SK-N-MC (cell line): ENCODE measurements around the gene TLE4.
A peak's percentile ranks its signal among the peaks of the same experiment; 100 is the strongest.

Experiments
- DNase-seq: peaks from one replicate; pipeline ENCODE4 v3.0.0-alpha.2; 2011; ENCODE audit warnings: low read depth, low spot score
- H3K27ac ChIP-seq: fragments of 200-600 bp; sonication (generic); 2 replicates; pipeline ENCODE4 v1.5.1; 2016; ENCODE audit warnings: mixed run types
- H3K36me3 ChIP-seq: fragments of 200-600 bp; sonication (generic); 2 replicates; pipeline ENCODE4 v1.6.1; 2017; ENCODE audit warnings: antibody characterized with exemption, low read length, mixed read lengths; ENCODE audit not compliant: insufficient read depth
- H3K4me3 ChIP-seq: fragments of 200-600 bp; sonication (generic); 2 replicates; pipeline ENCODE4 v1.5.1; 2016
- H3K9ac ChIP-seq: fragments of 200-600 bp; sonication (generic); 2 replicates; pipeline ENCODE4 v1.8.0; 2017; ENCODE audit warnings: mixed run types, mixed read lengths; ENCODE audit not compliant: insufficient read length
- H3K9me3 ChIP-seq: fragments of 200-600 bp; sonication (generic); 2 replicates; pipeline ENCODE4 v1.6.1; 2017; ENCODE audit warnings: low read depth, mild to moderate bottlenecking, antibody characterized with exemption, low read length, moderate library complexity, mixed read lengths
- EZH2 ChIP-seq: fragments of 200-600 bp; sonication (generic); IDR thresholded peaks from one replicate; pipeline ENCODE4 v1.6.1; 2017; ENCODE audit warnings: antibody characterized with exemption
- FOXP2 ChIP-seq: optimal IDR thresholded peaks from 2 replicates; pipeline ENCODE3; 2011; ENCODE audit warnings: mild to moderate bottlenecking, moderate library complexity; ENCODE audit not compliant: insufficient read depth; ENCODE audit errors: extremely low read length, control extremely low read depth
- POLR2AphosphoS5 ChIP-seq: IDR thresholded peaks from 2 replicates; pipeline ENCODE4 v1.6.1; 2012; ENCODE audit warnings: mild to moderate bottlenecking, low read depth, low read length, borderline replicate concordance

The TLE4 gene

GRCh38 chr9:79569814-79570447, 1.8 kb upstream of the TLE4 start:
- Histone ChIP-seq H3K4me3 (no peak overlapping the region), H3K9ac (no peak overlapping the region), H3K9me3 (no peaks in the 10 kb centered on the region), H3K27ac (no peak overlapping the region), H3K36me3 (no peaks in the 10 kb centered on the region)
- DNase-seq = no peak
- TF ChIP-seq POLR2AphosphoS5 (no peak), FOXP2 (no peak), EZH2 (no peak)

GRCh38 chr9:79570448-79571308, 1.1 kb upstream of the TLE4 start:
- H3K4me3 ChIP-seq = peak overlapping the region; percentile 79
- no peak overlapping the region for H3K27ac ChIP-seq
- TF ChIP-seq POLR2AphosphoS5 (no peak), EZH2 (no peak), FOXP2 (no peak)
- no peak overlapping the region for H3K9ac ChIP-seq
- DNase-seq = no peak
- H3K36me3 ChIP-seq = no peaks in the 10 kb centered on the region
- H3K9me3 ChIP-seq = no peaks in the 10 kb centered on the region

- no peak overlapping the region for H3K27ac ChIP-seq
- no peak overlapping the region for H3K9ac ChIP-seq
- peak overlapping the region; percentile 80 for H3K4me3 ChIP-seq
- H3K9me3 ChIP-seq = no peaks in the 10 kb centered on the region
- TF ChIP-seq EZH2 = peak; percentile 95
- no peak for TF ChIP-seq FOXP2
- H3K36me3 ChIP-seq = no peaks in the 10 kb centered on the region
- peak; percentile 6 for DNase-seq
These were observed 355 bp downstream of the TLE4 start for GRCh38 chr9:79572032-79572607.

- Histone ChIP-seq H3K4me3 (peak overlapping the region; percentile 70), H3K36me3 (no peaks in the 10 kb centered on the region), H3K27ac (no peak overlapping the region), H3K9ac (no peak overlapping the region), H3K9me3 (no peaks in the 10 kb centered on the region)
- TF ChIP-seq FOXP2 (no peak), EZH2 (no peak), POLR2AphosphoS5 (no peak)
- DNase-seq = no peak
These were observed 1.0 kb downstream of the TLE4 start for GRCh38 chr9:79572608-79573411.

GRCh38 chr9:79573412-79573923, 1.7 kb downstream of the TLE4 start:
- H3K9me3 ChIP-seq = no peaks in the 10 kb centered on the region
- H3K4me3 ChIP-seq = peak overlapping the region; percentile 70
- no peak for DNase-seq
- no peaks in the 10 kb centered on the region for H3K36me3 ChIP-seq
- H3K27ac ChIP-seq = no peak overlapping the region
- H3K9ac ChIP-seq = no peak overlapping the region
- peak; percentile 68 for TF ChIP-seq EZH2
- TF ChIP-seq POLR2AphosphoS5 = no peak
- TF ChIP-seq FOXP2 = no peak

GRCh38 chr9:79574136-79574535, 2.4 kb downstream of the TLE4 start:
- TF ChIP-seq POLR2AphosphoS5 = no peak
- TF ChIP-seq FOXP2 = no peak
- TF ChIP-seq EZH2 = no peak
- Histone ChIP-seq H3K9me3 (no peaks in the 10 kb centered on the region), H3K27ac (no peak overlapping the region), H3K36me3 (no peaks in the 10 kb centered on the region), H3K9ac (no peak overlapping the region), H3K4me3 (no peak overlapping the region)
- DNase-seq = no peak

GRCh38 chr9:79574781-79575180, 3.0 kb downstream of the TLE4 start:
- no peak overlapping the region for H3K9ac ChIP-seq
- H3K27ac ChIP-seq = no peak overlapping the region
- no peak for DNase-seq
- H3K4me3 ChIP-seq = no peak overlapping the region
- TF ChIP-seq FOXP2 (no peak), EZH2 (no peak), POLR2AphosphoS5 (no peak)
- H3K36me3 ChIP-seq = no peaks in the 10 kb centered on the region
- no peaks in the 10 kb centered on the region for H3K9me3 ChIP-seq
